Testis (tissue), 2 donors: ENCODE results near the gene ACOT13.

Experiments
- POLR2A ChIP-seq: fragments of 450-650 bp; IDR thresholded peaks from one replicate; pipeline ENCODE4 v1.6.1; 2017; ENCODE audit warnings: antibody characterized with exemption, mild to moderate bottlenecking, moderate library complexity
- TF ChIP-seq, protein P1 (sequence below), 3 experiments: fragments of 450-650 bp in 2 of 3; fragments of 200-600 bp in 1 of 3; sonication (generic) in 1 of 3; IDR thresholded peaks; one replicate each; pipeline ENCODE4 v1.5.1; 2016 to 2019; ENCODE audit warnings: antibody characterized with exemption in 3 of 3, mild to moderate bottlenecking in 2 of 3, moderate library complexity in 1 of 3

DNA sequence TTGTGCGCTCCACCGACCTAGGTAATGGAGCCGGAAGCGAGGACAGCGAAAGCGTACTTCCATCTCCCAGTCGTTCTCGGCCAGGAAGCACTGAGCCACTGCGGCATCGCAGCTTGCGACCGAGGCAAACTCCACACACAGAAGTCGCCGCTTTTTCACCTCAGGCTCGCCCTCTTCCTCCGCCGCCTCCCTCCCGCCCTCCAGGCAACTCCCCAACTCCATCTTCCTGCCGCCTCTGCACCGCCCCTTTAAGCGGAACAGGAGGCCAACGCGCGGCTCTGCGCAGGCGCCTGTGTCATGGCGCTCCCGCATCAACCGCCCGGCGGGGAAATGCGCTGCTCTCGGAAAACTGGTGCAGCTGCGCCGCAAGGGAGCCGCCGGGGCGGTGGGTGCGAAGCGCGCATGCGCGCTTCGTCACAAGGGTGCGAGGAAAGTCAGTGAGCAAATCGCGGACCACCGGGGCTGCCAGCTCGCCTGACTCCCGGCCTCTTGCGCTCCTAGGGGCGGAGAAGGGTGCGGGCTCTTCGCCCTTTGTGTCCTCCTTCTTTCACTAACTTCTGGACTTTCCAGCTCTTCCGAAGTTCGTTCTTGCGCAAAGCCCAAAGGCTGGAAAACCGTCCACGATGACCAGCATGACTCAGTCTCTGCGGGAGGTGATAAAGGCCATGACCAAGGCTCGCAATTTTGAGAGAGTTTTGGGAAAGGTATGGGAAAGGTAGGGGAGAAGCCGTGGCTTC lies at the start of gene ACOT13, which contains the start of gene TDP2:
- TF ChIP-seq, protein P1, sequence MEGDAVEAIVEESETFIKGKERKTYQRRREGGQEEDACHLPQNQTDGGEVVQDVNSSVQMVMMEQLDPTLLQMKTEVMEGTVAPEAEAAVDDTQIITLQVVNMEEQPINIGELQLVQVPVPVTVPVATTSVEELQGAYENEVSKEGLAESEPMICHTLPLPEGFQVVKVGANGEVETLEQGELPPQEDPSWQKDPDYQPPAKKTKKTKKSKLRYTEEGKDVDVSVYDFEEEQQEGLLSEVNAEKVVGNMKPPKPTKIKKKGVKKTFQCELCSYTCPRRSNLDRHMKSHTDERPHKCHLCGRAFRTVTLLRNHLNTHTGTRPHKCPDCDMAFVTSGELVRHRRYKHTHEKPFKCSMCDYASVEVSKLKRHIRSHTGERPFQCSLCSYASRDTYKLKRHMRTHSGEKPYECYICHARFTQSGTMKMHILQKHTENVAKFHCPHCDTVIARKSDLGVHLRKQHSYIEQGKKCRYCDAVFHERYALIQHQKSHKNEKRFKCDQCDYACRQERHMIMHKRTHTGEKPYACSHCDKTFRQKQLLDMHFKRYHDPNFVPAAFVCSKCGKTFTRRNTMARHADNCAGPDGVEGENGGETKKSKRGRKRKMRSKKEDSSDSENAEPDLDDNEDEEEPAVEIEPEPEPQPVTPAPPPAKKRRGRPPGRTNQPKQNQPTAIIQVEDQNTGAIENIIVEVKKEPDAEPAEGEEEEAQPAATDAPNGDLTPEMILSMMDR (IDR thresholded peaks at IDR 0.05) = peak; percentile 45 to 66 (median 45)
- peak; percentile 48 for TF ChIP-seq POLR2A
